NCI-H2196 treated with DMSO at 0.1 percent for 48 hours (cell line): ENCODE results near the gene CMPK2.

Experiments
- DNase-seq: peaks from one replicate; lab custom pipeline; 2025; ENCODE audit not compliant: unreplicated experiment; lab: John Stamatoyannopoulos, UW

CMPK2 gene

DNA sequence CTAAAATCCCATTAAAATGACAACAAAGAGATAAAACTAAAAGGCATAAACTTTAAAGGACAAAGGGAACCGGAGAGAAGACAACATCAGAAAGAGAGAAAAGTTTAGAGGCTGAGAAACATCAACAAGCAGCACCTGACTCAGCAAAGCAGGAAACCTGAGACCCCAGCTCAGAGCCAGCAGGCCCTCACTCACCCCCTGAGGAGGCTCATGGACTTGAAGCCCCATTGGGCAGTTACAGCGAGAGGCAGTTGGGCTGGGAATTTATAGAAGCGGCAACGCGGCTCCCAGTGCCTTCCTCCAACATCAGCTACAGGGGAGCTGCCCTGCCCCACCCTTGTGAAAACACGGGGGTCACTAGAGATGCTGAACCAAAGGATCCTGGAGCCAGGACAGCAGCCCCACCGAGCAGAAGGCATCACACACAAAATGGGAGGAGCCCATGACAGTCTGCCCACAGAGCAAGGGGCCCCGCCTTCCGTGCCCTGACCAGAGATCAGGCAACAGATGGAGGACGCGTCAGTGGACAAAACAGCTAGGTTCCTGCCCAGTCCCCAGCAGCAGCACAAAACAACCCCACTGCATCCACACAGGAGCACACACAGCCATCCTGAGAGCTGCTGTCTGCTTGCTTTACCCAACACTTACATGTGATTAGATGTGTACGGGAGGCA, 52.7 kb downstream of the CMPK2 start:
- DNase-seq, result no peak

GRCh38 chr2:6810961-6811360, 54.7 kb downstream of the CMPK2 start:
- no peak for DNase-seq

DNA sequence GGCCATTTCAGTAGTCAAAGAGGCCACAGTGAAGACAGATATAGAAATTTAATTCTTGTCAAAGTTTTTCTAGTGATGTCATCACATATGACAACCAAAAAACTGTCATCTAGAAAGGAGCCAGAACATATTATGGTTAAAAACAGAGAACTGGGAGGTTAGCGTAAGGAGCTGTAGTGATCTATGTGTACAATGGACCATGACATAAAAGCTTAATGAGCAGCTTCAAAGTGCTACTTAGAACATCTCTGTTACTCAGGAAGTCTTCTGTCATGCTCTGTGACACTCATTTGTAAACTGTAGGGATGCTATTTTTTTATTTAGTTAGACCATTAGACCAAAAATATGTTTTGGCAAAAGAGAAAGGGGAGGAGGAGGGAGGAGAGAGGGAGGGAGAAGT, 57.3 kb downstream of the CMPK2 start:
- no peak for DNase-seq

- no peak for DNase-seq
Observed at GRCh38 chr2:6806604-6807003, 59.1 kb downstream of the CMPK2 start.

GRCh38 chr2:6800553-6800952, 65.2 kb downstream of the CMPK2 start:
- no peak for DNase-seq
